Left colon (tissue), 2 donors: Measurements from ENCODE around the gene BEND3. TPM values are rescaled to one million over a fixed set of nuclear protein-coding genes. Genes with fewer than 3 reads are reported as not detected.
"Not testable (repeated sequence)": the region's sequence is repeated elsewhere in the genome, so short reads cannot be mapped to it uniquely, and the experiment has no call there.

Source experiments
- ATAC-seq: fragments of 200-7000 bp; cut with Tn5 transposase; one replicate; pipeline ENCODE4 v1.9.1; 2020; ENCODE audit warnings: mild to moderate bottlenecking, moderate library complexity
- DNase-seq, 2 donors: peaks; one replicate each; pipeline ENCODE4 v3.0.0-alpha.2; 2020
- intact Hi-C, 2 donors: fragments of 100-400 bp; cut with DNase I in 1 of 2; cut with micrococcal nuclease in 1 of 2; formaldehyde crosslinking; loops; one replicate each; pipeline versions ENCODE4 v1.11.2 to v1.14.0; 2022; cut with DNase I, micrococcal nuclease
- total RNA-seq, 2 donors: library from RNA; stranded (reverse); fragmentation: NEBNext Ultra II Directional; extraction: Animal tissue kit (Norgen Biotek cat#: 25700); gene quantifications; one replicate each; pipeline ENCODE4 v1.2.1, GENCODE V29; 2021
- donor health status: DM: no; HTN: no; CAD: no.
- donor health status: DM: yes; HTN: yes; CAD: no.

Gene BEND3
- total RNA-seq, 2 donors from 2014 or later: 5.6 to 8.3 TPM

DNA sequence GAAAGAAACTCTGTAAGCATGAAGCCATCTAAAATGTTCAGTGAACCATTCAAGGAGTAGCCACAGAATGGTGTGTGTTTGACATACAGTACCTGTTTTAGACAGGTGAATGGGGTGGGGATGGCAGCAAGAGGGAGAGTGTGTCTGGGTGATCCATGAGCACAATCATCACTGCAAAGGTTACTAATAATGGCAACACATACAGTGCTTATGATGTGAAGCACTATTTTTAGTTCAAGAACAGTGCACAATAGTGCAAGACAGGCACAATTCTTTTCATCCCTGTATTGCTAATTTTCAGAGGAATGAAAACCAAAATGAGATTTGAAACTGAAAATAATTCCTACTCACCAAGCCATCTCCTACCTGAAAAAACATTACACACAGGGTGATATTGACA is 14.1 kb downstream of the BEND3 start:
- intact Hi-C loops: no loop called here
- DNase-seq (no peak), ATAC-seq (no peak)

DNA sequence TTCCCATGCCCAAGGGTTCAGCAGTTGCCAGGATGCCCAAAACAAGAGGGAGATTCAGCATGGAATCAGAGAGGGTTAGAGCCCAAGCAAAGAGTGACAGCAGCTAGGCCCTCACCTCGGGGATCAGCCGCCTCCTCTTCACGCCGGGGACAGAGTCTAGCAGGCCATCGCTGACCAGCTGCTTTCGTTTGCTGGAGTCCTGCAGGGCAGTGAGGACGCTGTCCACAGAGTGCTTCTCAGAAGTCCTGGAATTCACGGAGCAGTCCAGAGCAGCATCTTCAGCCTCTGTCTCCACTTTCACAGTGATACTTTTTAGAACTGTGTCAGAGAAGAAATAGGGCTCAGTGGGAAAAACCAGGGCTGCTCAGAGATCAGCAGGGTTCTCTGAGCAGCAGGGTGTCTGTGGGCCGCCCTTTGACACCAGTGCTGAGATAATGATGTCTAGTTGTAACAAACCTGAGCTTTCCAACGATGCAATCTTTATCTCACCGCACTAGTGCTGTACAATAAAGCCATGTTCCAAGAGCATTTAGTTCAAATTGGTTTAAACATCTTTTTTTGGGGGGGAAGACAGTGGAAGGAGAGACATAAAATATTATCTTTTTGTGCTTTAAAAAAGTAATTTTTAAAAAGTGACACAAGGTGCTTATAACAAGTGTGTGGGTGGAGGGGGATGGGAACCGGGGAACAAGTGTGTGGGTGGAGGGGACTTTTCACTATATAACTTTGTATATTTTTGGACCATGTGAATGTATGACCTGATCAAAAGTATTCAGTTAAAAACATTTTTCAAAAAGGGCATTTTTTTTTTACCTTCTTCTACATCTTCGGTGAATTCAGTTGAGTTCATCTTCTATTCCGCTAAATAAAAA is 16.6 kb downstream of the BEND3 start:
- DNase-seq: no peak
- no peak for ATAC-seq
- intact Hi-C loops: no loop called here

DNA sequence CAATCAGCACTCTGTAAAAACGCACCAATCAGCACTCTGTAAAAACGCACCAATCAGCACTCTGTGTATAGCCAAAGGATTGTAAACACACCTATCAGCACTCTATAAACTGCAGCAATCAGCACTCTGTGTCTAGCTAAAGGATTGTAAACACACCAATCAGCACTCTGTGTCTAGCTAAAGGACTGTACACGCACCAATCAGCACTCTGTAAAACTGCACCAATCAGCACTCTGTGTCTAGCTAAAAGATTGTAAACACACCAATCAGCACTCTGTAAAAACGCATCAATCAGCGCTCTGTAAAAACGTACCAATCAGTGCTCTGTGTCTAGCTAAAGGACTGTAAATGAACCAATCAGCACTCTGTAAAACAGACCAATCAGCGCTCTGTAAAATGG is 30.9 kb downstream of the BEND3 start:
- ATAC-seq, intact Hi-C loops, DNase-seq: not testable (repeated sequence)

DNA sequence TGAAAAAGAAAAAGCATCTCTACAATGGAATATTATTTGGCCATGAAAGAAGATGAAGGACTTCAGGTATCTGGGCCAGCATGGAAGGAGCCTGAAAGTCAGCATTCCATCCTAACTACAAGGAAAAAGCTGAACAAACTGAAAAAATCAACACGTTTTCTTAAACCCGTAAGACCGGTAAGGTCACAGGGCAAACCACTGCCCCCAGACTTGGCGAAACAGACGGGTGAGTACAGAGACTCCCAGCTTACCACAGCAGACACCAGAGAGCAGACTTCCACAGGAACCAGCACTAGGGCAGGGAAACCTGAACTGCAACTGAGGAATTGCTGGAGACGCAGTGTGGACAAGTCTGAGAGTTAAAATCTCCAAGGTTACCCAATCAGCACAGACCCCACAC is 31.4 kb downstream of the BEND3 start:
- ATAC-seq (no peak), DNase-seq (no peak)
- intact Hi-C loops: no loop called here

DNA sequence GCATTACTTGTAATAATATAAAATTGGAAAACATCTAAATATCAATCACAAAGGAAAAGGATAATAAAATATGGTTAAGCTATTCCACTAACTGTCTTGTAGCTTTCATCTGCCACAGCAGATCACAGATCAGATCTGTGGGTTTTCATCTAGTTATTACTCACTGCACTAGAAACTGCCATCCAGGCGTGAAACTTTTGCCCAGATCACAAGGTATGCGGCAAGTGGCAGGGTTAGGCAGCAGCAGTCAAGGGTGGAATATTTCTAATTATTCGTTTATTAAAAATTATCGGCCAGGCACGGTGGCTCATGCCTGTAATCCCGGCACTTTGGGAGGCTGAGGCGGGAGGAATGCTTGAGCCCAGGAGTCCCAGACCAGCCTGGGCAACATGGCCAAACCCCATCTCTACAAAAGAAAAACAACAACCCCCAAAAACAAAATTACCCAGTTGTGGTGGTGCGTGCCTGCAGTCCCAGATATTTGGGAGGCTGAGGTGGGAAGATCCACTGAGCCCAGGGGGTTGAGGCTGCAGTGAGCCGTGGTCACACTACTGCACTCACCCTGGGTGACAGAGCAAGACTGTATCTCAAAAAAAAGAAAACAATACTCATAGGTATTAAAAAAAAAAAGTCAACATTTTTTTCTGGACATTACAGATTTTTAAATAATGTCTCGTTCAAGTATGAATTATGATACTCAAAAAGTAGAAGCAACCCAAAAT is 32.1 kb downstream of the BEND3 start:
- DNase-seq (no peak), ATAC-seq (no peak)
- intact Hi-C loops: no loop called here

DNA sequence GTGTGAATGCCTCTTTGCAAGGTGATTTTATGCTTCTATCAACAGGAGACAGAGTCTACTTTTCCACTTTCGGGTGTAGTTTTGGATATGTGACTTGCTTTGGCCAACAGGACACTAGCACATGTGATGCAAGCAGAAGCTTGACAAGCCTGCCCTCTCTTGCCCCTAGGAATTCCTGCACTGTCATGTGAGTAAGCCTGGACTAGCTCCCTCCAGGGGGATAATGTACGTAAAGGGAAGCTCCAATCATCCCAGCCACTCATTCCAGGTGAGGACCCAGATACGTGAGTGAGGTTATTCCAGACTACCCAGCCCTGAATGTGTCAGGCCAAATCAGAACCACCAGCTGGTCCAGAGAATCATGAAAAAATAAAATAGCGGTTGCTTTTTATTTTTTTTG is 33.3 kb downstream of the BEND3 start:
- ATAC-seq (no peak), DNase-seq (no peak)
- intact Hi-C loops: no loop called here

DNA sequence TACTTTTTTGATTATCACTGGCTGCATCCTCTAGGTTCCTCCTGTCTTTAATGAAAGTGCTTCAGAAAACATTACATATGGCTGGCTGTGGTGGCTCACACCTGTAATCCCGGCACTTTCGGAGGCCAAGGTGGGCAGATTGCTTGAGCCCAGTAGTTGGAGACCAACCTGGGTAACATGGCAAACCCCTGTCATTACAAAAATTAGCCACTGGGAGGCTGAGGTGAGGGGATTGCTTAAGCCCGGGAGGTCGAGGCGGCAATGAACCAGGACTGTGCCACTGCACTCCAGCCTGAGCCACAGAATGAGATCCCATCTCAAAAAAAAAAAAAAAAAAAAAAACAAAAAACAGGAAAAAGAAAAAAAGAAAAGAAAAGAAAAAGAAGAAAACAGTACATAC is 35.3 kb downstream of the BEND3 start:
- no peak for ATAC-seq
- no peak for DNase-seq
- intact Hi-C loops: no loop called here

DNA sequence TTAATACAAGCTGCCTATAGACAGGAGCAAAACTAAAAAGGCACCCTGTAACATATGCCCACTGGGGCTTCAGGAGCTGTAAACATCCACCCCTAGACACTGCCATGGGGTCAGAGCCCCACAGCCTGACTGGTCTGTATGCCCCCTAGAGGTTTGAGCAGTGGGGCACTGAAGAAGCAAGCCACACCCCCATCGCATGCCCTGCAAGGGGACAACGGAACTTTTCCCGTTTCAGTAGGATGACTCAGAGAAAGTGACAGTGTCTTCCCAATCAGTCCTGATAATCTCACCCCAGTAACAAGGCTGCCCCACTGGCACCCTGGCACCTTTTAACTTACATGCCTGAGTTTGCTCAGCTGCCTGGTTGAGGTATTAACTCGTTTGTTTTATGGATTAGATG is 35.9 kb downstream of the BEND3 start:
- no peak for ATAC-seq
- intact Hi-C loops: no loop called here
- DNase-seq: no peak

DNA sequence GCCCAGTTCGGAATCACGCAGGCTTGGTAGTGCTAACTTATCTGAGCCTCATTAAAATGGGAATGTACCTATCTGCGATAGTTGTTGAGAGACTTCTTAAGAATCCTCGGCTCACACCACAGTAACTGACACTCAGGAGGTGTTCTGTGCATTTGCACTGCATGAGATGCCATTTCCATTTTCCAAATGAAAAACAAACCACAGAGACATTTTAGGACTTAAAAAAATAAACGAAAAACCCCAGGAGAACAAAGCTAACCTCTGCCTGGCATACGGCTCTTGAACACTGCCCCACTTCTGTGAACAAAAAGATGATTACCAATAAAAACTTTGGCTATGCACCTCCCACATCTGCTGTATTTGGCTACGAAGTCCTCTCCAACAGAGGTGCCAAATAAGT is 37.6 kb downstream of the BEND3 start:
- DNase-seq (no peak), ATAC-seq (no peak)
- intact Hi-C loops: no loop called here

DNA sequence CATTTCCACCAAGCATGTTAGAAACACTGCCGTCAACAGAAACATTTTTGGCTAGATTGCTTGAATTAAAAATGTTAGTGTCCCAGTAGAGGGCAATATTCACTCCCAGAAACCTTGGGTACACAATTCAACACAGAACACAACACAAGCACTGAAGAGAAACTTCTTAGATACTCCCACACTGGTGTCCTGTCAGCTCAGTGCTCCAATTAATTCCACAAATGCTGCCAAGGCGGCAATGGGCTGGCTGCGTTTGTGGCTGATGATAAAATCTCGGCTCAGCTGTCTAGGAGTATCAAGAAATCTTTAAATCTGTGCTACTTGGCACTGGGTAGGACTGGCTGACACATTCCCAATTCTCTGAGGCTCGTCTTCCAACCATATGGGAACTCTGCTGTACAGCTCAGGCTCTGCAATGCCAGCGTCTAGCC is 39.3 kb downstream of the BEND3 start:
- intact Hi-C loops: no loop called here
- peak; percentile 27 for ATAC-seq
- DNase-seq: no peak

DNA sequence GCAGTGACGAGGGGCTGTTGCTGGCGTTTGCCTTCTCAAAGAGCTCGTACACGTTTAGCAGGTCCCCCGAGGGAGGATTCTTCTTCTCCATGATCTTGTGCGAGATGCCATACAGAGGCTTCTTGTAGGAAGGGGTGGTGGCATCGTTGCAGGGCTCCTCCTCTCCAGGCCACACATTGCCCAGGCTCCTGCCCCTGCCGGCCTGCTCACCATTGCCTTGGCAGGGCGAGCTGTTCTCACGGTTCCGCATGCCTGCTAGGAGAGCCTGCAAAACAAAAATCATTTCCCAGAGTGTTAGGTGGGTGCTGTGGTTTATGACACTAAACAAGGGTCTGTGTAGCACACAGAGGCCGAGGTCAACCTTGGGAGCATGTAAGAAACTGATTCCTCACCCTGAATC is 44.6 kb downstream of the BEND3 start:
- DNase-seq: no peak
- no peak for ATAC-seq
- intact Hi-C loops: no loop called here

DNA sequence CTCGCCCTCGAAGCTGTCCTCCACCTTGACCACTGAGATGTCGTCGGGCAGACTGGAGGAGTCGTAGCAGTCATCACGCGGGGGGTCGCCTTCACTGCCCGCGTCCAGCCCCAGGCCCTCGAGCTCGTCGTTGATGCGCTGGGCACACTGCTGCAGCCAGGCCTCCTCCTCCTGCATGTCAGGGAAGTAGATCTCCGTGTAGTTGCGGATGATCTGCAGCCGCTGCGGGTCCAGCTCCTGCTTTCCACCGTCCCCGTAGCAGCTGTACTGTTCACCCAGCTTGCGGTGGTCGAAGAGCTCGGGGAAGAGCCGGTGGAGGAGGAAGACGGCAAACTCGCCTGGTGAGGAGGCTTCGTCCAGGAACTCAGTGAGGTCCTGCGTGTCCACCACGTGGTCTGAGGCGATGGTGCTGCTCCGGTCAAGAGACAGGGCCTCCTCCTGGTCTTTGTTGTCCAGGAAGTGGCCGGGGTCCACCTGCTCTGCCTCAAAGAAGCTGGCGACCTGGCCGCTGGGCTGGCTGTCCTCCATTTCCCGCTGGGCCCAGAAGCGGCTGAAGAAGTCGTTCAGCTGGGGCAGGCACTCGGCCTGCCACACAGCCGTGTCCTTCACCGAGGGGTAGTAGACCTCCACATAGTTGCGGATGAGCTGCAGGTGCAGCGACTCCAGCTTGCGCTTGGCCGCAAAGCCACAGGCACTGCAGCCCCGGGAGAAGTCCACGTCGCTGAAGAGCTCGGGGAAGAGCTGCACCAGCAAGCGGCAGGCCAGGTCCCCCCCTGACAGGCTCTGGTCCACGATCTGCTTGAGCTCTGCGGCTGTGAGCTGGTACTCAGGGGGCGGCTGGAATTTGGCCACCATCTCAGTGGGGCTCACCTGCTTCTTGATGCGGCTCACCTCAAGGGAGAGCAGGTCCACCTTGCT is 45.4 kb downstream of the BEND3 start:
- intact Hi-C loops: no loop called here

DNA sequence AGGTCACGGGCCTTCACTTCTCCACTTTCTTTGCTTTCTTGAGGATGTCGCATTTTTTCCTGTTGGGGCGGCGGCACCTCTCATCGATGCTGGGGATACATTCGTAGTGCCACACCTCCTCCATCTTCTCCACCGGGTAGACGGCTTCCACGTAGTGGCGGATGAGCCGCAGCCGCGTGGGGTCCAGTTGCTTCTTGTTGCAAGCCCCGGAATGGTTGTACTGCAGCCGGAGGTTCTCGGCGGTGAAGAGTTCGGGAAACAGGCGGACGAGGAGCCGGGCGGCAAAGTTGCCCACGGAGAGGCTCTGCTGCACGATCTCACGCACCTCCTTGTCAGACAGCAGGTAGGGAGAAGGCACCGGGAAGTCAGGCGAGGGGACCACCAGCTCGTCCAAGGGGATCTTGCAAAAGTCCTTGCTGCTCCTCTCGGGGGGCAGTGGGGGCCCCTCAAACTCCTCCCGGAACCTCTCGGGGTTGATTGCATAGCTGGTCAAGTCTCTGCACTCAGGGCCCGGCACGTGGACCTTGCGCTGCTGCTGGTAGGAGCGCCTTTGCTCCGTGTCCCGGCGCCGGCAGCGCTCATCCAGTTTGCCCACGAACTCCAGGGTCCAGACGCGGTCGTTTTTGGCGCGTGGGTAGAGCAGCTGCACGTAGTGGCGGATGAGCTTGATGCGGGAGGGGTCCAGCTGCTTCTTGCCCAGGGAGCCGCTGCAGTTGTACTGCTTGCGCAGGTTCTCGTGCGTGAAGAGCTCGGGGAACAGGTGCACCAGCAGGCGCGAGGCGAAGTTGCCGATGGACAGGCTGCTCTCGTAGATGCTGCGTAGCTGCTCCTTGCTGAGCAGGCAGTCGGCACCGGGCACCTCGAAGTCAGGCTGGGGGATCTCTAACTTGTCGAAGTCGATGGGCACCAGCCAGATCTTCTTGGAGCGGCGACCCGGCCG is 46.4 kb downstream of the BEND3 start:
- intact Hi-C loops: no loop called here
- ATAC-seq (no peak), DNase-seq (no peak)

More for the DNA sequence above, 45.4 kb downstream of the BEND3 start:
- no peak for DNase-seq
- ATAC-seq: no peak

DNA sequence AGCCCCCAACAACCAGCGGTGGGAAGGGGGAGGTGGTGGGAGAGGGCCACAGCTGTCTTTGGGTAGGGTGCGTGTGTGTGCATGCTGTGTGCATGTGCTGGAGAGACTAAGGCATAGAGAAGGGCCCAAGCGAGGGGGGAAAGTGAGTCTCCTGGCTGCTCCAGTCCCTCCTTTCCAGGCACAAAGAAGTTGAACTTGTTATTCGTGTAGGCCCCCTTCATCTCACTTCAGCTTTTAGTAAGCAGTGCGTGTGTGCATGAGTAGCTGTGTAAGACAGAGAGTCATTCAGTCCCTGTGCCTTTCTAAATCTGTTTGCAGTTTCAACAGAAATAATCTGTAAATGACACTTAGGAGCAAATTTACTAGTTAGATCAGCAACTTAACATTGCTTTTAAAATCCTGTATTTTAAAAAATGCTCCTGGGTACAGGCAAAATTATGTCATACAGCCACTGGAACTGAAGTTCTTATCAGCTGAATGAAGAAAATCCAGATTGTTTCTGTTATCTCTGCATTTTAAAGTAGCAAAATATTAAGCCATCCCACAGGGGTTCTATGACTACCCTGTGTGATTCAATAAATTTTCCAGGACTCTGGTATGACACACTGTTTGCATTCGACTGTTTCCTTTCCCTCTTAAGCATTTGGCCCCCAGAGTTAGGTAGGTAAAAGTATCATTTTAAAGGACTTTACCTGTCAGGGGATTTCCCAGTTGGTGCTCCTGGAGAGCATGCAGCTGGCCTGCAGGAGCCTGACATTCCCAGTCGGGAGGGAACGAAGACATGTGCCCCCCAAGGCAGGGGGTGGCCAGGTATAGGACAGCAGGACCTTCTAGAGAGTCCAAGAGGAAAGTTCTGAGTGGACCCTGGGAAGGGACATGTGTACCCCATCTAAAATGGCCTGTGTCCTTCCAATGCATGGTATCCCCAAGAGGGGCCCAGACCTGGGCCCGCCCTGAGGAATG is 48.3 kb downstream of the BEND3 start:
- intact Hi-C loops: no loop called here
- DNase-seq (no peak), ATAC-seq (no peak)

DNA sequence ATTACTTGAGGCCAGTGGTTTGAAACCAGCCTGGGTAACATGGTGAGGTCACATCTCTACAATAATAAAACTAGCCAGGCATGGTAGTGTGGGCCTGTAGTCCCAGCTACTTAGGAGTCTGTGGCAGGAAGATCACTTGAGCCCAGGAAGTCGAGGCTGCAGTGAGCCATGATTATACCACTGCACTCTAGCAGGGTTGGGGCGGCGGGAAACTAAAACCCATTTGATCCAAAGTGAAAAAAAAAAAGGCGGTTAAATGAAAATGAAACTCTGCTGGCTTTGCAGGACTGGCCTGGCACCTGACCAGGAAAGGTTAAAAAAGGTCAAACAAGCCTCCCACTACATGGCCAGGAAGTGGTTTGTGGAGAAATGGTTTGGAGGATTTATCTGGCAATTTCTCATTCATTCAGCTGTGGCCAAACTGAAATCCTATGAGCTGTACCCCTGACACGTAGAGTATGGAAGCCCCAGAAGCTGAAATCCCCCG is 50.7 kb downstream of the BEND3 start:
- intact Hi-C loops: no loop called here
- ATAC-seq: peak; percentile 66
- peak in 1 of 2 donors; percentile 48 for DNase-seq

DNA sequence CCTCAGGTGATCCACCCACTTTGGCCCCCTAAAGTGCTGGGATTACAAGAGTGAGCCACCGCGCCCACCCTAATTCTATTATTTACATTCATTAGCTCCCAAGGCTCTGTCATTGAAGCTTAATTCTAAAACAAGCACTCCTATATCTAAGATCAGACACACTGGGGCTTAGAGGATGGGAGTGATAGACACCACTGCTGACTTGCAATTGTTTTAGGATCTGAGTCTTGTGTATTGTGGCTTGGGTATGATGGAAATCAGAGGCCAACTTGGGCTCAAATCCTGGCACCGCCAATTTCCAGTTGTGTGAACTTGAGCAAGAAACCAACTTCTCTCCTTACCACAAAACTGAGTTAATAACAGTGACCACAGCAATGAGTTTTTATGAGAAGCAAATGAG is 52.6 kb downstream of the BEND3 start:
- ATAC-seq (no peak), DNase-seq (no peak)
- intact Hi-C loops: no loop called here
